HG02852 (cell line): Measurements from ENCODE around the gene TSC2.
"Not testable (repeated sequence)": the region's sequence is repeated elsewhere in the genome, so short reads cannot be mapped to it uniquely, and the experiment has no call there.

Source experiments
- ATAC-seq: cut with Tn5 transposase; IDR thresholded peaks from one replicate; pipeline ENCODE4 v1.9.1; 2021; ENCODE audit warnings: mild to moderate bottlenecking, moderate library complexity; ENCODE audit not compliant: unreplicated experiment

TSC2 gene

DNA sequence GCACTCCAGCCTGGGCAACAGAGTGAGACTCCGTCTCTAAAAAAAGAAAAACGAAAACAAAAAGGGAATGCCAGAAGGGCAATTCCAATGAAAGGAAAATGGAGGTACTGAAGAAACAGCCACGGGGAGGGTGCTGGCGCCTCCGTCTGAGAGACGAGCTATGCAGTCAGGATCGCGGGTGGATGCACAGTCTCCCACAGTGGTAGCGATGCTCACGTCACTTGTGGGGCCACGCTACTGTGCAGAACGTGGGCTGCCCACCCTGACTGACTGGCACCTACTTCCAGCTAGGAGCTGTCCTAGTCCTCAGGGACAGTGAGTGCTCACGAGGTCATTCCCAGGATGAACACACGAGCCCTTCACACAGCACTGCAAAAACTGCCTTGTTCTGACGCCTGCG lies 53.8 kb downstream of the TSC2 start:
- not testable (repeated sequence) for ATAC-seq

DNA sequence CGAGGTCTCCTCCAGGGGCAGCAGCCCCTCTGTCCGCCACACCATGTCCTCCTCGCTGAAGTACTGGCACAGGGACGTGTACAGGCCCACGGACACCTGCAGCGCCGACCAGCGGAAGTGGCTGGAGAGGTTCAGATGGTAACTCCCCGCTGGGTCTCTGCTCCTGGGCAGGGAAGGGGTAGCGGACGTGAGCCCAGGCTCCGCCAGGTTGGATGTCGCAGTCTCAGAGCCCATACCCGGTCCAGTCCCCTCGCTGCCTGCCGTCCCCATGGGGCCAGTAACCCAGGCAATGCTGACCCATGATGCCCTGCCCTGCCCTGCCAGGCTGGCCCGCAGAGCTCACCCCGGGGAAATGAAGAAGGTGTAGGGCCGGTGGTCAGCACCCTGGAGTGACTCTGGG lies 54.7 kb downstream of the TSC2 start:
- ATAC-seq: no peak

DNA sequence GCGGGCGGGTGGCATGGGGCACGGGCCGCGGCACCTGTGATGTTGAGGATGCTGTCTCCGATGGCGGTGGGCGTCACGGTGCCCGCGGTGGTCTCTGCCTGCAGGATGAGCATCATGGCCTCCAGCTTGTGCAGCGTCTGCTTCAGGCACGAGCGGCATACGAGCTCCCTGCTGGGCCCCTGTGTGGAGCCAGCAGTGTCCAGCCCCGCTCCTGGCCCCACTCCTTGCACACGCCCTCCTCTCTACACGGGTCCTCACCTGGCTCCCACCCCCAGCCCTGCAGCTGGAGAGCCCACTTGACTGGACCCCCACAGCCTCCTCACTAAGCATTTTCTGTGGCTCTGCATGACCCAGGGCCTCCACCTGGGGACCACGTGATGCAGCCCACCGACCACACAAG lies 56.7 kb downstream of the TSC2 start:
- not testable (repeated sequence) for ATAC-seq

DNA sequence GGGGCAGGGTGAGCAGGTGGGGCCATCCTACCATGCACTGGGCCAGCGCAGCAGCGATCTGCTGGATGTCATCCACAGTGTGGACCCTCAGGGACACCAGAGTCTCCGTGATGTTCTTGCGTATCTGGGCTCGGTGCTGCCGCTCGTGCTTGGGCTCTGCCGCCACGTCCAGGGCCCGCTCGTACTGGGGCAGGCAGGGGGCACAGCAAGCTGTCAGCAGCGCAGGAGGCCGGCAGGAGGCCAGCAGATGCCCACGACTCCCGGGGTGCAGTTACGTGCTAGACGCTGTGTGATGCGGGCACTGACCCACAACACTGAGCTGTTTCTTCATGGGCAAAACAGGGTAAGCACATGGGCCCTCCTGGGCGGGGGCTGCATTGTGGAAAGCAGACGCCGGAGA lies 57.5 kb downstream of the TSC2 start:
- not testable (repeated sequence) for ATAC-seq

DNA sequence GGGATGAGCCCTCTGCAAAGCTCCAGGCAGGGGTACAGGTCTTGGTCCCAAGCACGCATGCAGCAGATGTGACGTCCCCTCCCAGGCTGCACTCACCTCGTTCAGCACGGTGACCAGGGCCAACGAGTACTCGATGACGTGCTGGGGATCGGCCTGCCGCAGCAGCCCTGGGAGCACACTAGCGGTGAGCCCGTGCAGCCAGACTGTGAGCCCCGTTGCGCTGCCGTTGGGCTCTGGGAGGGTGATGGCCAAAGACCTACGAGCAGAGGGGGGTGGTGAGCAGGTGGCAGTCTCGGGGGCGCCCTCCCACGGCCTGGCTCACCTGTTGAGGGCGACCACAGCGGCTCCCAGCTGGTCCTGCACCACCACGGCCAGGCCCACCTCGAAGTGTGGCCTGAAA lies 58.0 kb downstream of the TSC2 start:
- not testable (repeated sequence) for ATAC-seq

DNA sequence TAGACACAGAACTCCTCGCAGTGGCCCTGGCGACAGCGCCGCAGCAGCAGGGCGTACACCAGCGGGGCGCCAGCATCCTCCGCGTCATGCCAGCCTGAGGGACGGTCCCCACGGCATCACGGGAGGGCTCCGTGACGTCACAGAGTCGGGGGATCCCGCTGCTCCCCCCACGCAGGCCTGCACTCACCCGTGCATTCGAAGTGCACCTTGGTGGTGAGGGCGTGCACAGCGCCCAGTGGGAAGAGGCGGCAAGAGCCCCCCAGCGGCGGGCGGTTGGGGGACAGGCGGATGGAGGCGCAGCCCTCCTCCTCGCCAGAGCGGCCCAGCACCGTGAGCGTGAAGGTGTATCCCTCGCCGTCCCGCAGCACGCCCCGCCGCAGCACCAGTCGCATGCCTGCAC lies 58.4 kb downstream of the TSC2 start:
- not testable (repeated sequence) for ATAC-seq

DNA sequence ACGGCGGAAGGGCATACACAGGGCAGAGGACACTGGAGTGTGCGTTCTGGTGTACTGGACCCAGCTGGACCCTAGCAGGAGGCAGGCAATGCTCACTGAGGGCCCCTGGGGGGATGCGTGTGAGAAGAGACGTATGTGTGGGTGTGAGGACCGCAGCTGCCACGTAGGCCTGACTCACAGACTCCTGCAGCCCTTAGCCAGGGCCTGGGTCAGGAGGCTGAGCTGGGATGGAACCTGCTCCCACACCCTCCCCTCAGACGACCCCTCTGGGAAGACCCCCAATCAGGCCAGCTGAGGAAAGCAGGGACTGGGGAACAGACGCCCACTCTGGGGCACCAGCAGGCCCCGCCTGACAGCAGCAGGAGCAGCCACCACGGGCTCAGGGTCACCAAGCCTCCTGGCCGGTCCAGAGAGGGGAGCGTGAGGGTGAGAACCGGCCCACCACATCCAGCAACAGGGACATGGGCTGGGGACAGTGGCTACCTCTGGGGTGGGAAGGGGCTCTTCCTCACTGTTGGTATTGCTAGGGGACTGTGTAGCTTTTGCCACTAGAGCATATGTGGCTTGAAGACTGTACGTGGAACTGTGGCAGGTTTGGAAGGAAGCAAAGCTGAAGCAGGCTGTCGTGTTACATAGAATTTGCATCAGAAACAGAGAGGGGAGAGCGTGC lies 59.5 kb downstream of the TSC2 start:
- ATAC-seq: not testable (repeated sequence)

DNA sequence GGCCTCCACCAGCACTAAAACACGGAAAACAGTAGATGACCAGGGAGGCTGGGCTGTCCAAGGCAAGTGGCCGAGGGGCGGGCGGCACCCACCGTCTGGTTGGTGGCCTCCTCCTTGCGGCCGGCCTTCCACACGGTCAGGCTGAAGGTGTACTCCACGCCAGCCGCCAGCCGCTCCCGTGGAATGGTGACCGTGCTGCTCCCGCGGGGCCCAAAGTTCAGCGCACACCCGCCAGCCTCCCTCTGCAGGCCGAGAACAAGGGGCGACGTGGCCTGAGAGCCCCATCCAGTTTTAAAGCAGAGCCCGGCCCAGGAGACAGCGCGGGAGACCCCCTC lies 60.0 kb downstream of the TSC2 start:
- ATAC-seq: not testable (repeated sequence)

DNA sequence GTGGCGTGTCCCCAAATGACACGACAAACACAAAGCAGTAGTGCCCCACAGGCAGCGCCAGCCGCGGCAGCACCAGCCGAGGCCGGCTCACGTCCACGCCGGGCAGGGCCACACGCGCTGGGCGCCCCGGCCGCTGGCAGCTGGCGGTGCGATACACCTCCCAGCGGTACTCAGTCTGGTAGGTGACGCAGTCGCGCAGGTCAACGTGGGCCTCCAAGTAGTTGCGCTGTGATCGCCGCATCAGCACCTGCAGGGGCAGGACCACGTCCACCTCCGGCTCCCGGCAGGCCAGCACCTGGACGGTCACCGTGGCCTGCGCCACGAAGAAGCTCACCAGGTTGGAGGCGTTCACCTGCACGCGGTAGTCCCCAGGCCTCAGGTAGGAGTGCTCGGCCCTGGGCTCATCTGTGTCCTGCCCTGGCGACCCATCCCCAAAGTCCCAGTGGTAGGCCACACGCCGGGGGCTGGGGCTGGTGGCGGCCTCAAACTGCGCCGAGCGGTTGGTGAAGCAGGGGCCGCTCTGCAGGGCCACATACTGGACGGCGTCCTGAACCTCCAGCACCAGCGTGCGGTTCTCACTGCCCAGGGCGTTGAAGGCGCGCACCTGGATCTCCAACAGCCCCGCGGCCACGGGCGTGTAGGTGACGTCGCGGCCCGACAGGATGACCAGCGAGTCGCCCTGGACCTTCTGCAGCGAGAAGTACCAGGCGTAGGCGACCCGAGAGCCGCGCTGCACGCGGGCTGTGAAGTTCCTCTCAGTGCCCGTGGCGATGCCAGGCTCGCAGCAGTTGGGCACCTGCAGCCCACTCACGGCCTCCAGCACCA lies 60.9 kb downstream of the TSC2 start:
- ATAC-seq: not testable (repeated sequence)

DNA sequence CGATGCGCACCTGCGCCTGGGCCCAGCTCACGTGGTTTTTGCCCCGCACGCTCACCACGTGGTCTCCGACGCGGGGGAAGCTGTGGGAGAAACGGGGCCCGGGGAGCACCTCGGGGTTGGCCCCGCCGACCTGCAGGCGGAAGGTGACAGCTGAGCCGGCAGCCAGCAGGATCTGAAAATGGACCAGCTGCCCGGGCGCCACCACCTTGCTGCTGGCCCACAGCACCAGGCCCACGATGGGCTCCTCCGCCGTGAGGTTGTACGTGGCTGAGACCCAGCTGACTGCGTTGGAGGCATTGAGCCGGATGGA lies 61.4 kb downstream of the TSC2 start:
- ATAC-seq: not testable (repeated sequence)

DNA sequence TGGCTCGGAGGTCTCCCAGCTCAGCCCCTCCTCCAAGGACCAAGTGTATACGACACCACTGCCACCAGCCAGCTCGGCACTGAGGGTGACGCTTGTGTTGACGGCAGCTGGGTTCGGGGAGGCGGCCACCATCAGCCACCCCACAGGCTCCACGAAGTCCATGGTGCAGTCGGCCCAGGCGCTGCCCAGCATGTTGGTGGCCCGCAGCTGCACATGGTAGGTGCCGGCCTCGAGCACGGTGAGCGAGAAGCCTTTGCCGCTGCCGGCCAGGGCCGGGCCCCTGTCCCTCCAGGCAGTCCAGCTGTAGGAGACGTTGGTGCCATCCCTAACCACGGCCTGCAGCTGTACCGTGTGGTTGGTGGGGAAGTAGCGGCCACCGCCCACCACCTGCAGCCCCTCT lies 62.1 kb downstream of the TSC2 start:
- ATAC-seq: not testable (repeated sequence)

DNA sequence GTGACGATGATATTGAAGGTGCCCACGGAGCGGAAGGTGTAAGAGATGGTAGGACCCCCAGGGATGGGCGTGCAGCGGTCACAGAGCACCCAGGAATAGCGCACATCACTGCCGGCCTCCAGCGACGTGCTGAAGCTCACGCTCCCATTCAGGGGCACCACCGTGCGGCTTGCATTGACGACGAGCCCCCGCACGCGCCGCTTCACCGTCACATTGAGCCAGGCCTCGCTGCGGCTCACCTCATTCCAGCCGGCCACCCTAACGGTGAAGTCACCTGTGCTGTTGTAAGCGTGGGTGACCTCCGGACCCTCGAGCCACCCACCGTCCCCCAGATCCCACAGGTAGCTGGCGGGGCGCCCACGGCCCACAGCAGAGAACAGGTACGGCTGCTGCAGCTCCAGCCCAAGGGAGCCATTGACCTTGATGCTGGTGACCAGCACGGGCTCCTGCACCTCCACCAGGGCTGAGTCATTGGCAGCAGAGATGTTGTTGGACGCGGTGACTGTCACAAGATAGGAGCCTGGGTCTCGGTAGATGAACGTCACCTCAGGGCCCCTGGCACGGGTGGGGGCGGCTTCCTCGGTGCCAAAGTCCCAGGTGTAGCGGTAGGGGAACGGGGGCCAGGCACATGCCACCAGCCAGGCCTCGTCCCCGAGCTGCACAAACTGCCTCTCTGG lies 62.7 kb downstream of the TSC2 start:
- ATAC-seq: not testable (repeated sequence)

DNA sequence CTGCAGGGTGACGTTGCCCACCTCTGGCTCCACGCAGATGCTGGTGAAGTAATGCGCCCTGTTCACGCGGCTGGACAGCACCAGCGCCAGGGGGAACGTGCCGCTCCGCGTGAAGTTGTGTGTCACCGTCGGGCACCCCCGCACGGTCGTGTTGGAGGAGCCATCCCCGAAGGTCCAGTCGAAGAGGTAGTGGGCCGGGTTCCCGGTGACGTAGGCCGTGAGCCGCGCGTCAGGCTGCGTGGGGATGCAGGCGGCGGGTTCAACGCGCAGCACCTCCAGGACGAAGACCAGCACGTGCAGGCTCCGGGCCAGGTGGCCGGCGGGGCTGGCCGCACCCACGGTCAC lies 63.2 kb downstream of the TSC2 start:
- not testable (repeated sequence) for ATAC-seq

DNA sequence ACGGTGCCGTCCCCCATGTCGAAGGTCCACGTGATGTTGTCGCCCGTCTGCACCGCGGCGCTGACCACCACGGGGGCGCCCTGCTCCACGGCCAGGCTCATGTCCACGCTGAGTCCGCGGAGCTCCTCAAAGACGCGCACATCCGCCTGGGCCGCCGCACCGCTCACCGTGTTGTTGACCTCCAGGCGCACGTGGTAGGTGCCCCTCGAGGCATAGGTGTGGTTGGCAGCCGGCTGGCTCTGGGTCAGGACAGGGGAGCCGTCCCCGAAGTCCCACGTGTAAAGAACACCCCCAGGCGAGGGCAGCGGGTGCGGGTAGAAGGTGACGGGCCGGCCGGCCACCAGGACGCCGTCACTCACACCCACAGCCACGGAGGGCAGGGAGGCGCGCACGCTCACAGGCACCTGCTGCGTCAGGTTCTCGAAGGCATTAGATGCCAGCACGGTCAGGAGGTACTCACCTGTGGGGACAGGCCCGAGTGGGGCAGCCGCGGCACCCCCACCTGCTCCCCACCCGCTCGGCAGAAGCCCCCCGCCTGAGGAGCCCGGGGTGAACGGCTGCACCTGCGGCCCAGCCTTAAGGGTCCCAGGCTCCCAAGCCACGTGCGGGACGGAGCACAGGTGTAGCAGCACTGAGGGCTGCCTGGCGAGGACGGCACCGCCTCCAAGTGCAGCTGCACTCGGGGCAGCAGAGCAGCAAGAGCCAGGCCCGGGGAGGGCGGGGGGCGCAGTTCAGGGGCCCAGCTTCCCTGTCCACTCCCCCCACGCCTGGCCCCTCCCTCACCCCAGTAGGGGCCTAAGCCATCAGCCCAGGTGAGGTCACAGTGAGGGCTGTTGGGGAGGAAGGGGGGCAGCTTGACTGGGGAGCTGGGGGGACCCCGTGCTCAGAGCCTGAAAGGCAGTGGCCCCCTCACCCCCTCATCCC lies 63.9 kb downstream of the TSC2 start:
- not testable (repeated sequence) for ATAC-seq

DNA sequence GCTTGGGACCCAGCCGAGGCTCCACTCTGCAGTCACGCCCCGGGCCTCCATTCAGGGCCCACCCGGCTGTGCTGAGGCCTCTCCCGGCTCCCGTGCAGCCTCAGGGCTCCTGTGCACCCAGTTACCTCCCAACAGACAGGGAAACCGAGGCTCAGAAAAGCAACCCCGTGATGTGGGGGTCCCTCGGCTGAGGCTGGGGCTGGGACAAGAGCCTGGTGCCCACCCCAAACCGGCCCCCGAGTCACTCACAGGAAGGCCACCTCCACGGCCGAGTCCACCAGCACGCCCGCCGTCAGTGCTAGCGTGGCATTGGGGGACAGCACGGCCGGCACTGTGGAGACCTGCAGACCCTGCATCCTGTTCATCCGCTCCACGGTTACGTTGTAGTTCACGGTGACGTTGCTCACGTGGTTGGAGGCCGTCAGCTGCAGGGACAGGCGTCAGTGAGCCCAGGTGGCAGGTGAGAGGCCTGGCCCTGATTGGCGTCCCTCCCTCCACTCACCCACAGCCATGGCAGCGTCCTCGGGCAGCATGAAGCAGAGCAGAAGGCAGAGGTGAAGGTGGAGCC lies 64.8 kb downstream of the TSC2 start:
- not testable (repeated sequence) for ATAC-seq

DNA sequence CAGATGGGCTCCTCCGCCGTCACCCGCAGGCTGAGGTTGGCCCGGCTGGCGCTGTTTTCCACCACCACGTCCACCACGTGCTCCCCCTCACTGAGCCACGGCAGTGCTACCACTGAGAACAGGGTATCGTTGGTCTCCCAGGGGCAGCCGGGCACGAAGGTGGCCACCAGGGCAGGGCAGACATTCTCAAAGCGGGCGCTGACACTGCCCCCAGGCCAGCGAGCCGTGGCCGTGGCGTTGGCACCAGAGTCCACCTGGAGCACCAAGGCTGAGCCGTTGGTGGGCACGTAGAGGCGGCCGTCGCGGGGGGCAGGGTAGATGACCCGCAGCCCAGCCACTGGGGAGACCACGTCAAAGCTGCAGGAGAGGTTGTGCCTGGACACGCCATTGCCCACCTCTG lies 66.4 kb downstream of the TSC2 start:
- not testable (repeated sequence) for ATAC-seq

DNA sequence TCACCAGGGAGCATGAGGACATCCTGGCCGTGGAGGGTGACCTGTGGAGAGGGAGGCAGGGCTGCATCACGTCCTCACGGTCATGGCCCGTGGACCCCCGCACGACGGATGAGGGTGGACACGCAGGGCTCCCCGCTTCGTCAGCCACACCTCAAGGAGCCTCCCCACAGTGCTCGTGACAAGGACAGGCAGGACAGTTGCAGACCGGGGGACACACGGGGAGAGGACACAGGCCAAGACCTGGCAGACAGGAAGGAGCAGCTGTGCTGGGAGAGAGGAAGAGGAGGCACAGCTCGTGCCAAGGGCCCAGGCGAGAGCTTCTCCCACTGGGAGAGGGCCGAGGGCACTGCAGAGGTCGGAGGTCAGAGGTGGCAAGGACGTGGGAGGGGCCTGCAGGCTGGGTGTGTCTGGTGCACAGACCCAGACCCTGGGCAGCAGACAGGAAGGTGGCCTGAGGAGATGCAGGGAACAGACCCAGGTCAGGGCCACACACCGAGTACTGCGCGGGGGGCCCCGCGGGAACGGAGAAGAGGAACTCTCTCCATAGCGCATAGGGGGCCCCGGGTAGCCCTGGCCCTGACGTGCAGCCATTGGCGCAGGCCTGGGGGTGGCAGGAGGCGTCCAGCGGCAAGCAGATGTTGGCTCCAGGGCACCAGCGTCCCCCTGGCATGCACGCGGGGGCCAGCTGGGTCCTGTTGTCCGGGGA lies 67.3 kb downstream of the TSC2 start:
- ATAC-seq: not testable (repeated sequence)

DNA sequence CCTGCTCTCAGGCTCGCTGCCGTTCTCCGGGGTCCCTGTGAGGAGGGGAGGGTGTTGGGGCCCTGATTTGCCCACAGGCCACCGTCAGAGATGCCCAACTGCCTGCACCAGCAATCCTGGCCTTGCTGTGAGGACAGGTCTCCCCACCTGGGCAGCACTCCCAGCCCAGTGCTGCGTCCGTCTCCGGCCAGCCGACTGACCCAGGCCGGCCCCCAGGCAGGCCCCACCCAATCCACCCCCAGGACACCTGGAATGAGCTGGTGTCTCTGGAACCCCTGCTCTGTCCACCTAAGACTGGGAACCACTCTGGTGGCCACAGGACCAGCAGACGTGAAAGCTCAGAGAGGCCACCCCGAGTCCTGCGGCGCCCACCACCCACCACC lies 67.8 kb downstream of the TSC2 start:
- no peak for ATAC-seq

DNA sequence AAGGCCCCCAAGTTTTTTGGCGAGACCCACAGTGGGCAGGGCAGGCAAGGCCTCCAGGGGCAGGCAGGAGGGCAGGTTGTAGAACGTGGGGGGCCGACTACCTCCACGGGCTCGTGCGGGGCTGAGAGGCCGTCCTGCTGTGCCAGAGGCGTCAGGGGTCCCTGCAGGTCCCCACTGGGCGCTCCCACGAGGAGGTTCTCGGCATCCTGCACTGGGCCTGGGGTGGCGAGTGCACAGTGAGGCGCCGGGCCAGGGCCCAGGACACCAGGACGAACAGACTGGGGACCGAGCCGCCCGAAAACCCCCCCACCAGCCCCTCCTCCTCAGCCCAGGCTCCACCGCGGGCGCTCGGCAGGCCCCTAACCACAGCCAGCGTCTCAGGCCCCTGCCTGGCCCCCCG lies 68.6 kb downstream of the TSC2 start:
- ATAC-seq: not testable (repeated sequence)

DNA sequence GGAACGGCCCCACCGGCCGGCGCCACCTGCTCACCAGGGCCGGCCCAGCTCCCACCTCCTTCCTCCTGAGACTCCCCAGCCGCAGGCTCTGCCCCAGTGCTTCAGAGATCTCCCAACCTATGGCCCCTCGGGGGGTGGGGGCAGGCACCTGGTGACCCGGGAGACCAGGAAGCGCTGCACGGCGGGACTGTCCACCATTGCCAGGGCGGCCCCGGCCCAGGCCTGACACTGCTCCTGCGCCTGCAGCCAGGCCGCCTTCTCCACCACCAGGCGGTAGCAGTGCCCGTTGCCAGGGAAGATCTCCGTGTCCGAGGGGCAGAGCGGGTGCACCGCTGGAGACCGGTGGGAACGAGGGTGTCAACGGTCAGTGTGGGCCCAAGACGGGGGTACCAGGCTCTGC lies 69.6 kb downstream of the TSC2 start:
- not testable (repeated sequence) for ATAC-seq
